H1 (cell line): ENCODE measurements around the gene MAD2L1. TPM values are rescaled to one million over a fixed set of nuclear protein-coding genes. Genes with fewer than 3 reads are reported as not detected.

Experiments
- CTCF ChIA-PET: fragments of 300-600 bp; sonication (Branson Sonifier 250); formaldehyde crosslinking; loops from one replicate; lab custom pipeline; 2021; ENCODE audit not compliant: partially characterized antibody; lab: Charles Lee
- POLR2A ChIA-PET: fragments of 300-600 bp; sonication (Branson Sonifier 250); formaldehyde crosslinking; loops from one replicate; lab custom pipeline; 2021; ENCODE audit warnings: inconsistent platforms; ENCODE audit not compliant: partially characterized antibody; lab: Charles Lee
- DNase-seq, 2 experiments: peaks; one replicate each; pipeline versions ENCODE4 v3.0.0 to v3.0.0-alpha.2; 2010 to 2022; ENCODE audit warnings: low spot score in 2 of 2, low read depth in 1 of 2, mixed read lengths in 1 of 2
- FAIRE-seq: peaks from 2 replicates; lab custom pipeline; 2011; peaks lifted over from hg19 to GRCh38; lab: Jason Lieb, UNC
- H2AFZ ChIP-seq: 2 replicates; pipeline ENCODE4 v1.8.1; 2012; ENCODE audit warnings: low read length, inconsistent platforms
- H2AK5ac ChIP-seq: 2 replicates; pipeline ENCODE4 v1.6.1; 2013; ENCODE audit warnings: low read depth, low read length
- H2BK120ac ChIP-seq: replicated peaks from 2 replicates; pipeline ENCODE3; 2013; ENCODE audit warnings: low read depth, low read length, inconsistent platforms
- H2BK12ac ChIP-seq: 2 replicates; pipeline ENCODE4 v1.6.1; 2013; ENCODE audit warnings: low read depth, low read length
- H2BK15ac ChIP-seq: 2 replicates; pipeline ENCODE4 v1.6.1; 2013; ENCODE audit warnings: low read length
- H2BK20ac ChIP-seq: 2 replicates; pipeline ENCODE4 v1.6.1; 2013; ENCODE audit warnings: low read length
- H2BK5ac ChIP-seq: 2 replicates; pipeline ENCODE4 v1.6.1; 2013; ENCODE audit warnings: low read depth, low read length
- H3K14ac ChIP-seq: 2 replicates; pipeline ENCODE4 v1.6.1; 2013; ENCODE audit warnings: inconsistent platforms; ENCODE audit not compliant: insufficient read length
- H3K18ac ChIP-seq: 2 replicates; pipeline ENCODE4 v1.6.1; 2013; ENCODE audit warnings: low read length; ENCODE audit errors: extremely low read depth
- H3K23ac ChIP-seq: 2 replicates; pipeline ENCODE4 v1.6.1; 2013; ENCODE audit warnings: inconsistent platforms; ENCODE audit not compliant: insufficient read length
- H3K23me2 ChIP-seq: 2 replicates; pipeline ENCODE4 v1.6.1; 2013; ENCODE audit warnings: low read depth, low read length
- H3K27ac ChIP-seq: 2 replicates; pipeline ENCODE4 v1.6.1; 2011; ENCODE audit warnings: low read depth, low read length, inconsistent platforms
- H3K27me3 ChIP-seq, 4 experiments: replicated peaks in 1 of 4; 1 replicate in 1 of 4; 2 replicates in 3 of 4; pipeline versions ENCODE4 v1.6.1 to v1.8.1; 2011 to 2013; ENCODE audit warnings: low read length in 3 of 4, mild to moderate bottlenecking in 3 of 4, inconsistent platforms in 2 of 4, mixed read lengths in 2 of 4, moderate library complexity in 1 of 4; ENCODE audit not compliant: control insufficient read depth in 3 of 4, insufficient read depth in 3 of 4; ENCODE audit errors: extremely low read depth in 1 of 4
- H3K36me3 ChIP-seq, 4 experiments: 2 replicates each; pipeline versions ENCODE4 v1.6.1 to v1.8.1; 2011 to 2013; ENCODE audit warnings: mild to moderate bottlenecking in 4 of 4, low read length in 3 of 4, moderate library complexity in 2 of 4, control low read depth in 1 of 4, inconsistent platforms in 1 of 4; ENCODE audit not compliant: insufficient read depth in 4 of 4, control insufficient read depth in 2 of 4
- H3K4ac ChIP-seq: replicated peaks from 2 replicates; pipeline ENCODE3; 2013; ENCODE audit warnings: low read length, low read depth, mixed read lengths, inconsistent platforms; ENCODE audit not compliant: insufficient read length
- H3K4me1 ChIP-seq, 4 experiments: replicated peaks in 1 of 4; 1 replicate in 1 of 4; 2 replicates in 3 of 4; pipeline versions ENCODE4 v1.6.1 to v1.8.1; 2011 to 2013; ENCODE audit warnings: low read length in 3 of 4, inconsistent platforms in 2 of 4, mixed read lengths in 1 of 4; ENCODE audit not compliant: insufficient read depth in 4 of 4, control insufficient read depth in 3 of 4
- H3K4me2 ChIP-seq, 2 experiments: 2 replicates each; pipeline versions ENCODE4 v1.6.1 to v1.8.1; 2011 to 2013; ENCODE audit warnings: low read depth in 2 of 2, low read length in 2 of 2, control low read depth in 1 of 2, inconsistent platforms in 1 of 2, mild to moderate bottlenecking in 1 of 2; ENCODE audit not compliant: insufficient read depth in 1 of 2
- H3K4me3 ChIP-seq, 4 experiments: fragments of 200-600, 300-600 bp in 1 of 4; sonication (generic), shearing (Covaris generic), sonication (Bioruptor Twin) in 1 of 4; 2 replicates each; pipeline versions ENCODE4 v1.5.1 to v1.8.1; 2011 to 2016; ENCODE audit warnings: low read length in 4 of 4, low read depth in 3 of 4, control low read depth in 2 of 4, inconsistent platforms in 2 of 4, mild to moderate bottlenecking in 2 of 4, mixed read lengths in 1 of 4, moderate library complexity in 1 of 4; ENCODE audit not compliant: insufficient read depth in 2 of 4; ENCODE audit errors: extremely low read depth in 1 of 4
- H3K56ac ChIP-seq: replicated peaks from 2 replicates; pipeline ENCODE3; 2013; ENCODE audit warnings: low read depth, mild to moderate bottlenecking, mixed read lengths, low read length, inconsistent platforms; ENCODE audit not compliant: insufficient read length
- H3K79me1 ChIP-seq: 2 replicates; pipeline ENCODE4 v1.6.1; 2013; ENCODE audit warnings: low read depth, low read length, control low read depth
- H3K79me2 ChIP-seq, 2 experiments: 2 replicates each; pipeline versions ENCODE4 v1.6.1 to v1.8.1; 2012 to 2013; ENCODE audit warnings: low read length in 2 of 2, mild to moderate bottlenecking in 2 of 2, inconsistent platforms in 1 of 2; ENCODE audit not compliant: insufficient read depth in 2 of 2, control insufficient read depth in 1 of 2
- H3K9ac ChIP-seq, 4 experiments: replicated peaks in 1 of 4; 1 replicate in 1 of 4; 2 replicates in 3 of 4; pipeline versions ENCODE4 v1.6.1 to v1.8.1; 2011 to 2013; ENCODE audit warnings: low read depth in 3 of 4, low read length in 3 of 4, control low read depth in 2 of 4, mild to moderate bottlenecking in 2 of 4, moderate library complexity in 2 of 4, inconsistent platforms in 1 of 4; ENCODE audit errors: extremely low read depth in 1 of 4
- H3K9me3 ChIP-seq, 2 experiments: 2 replicates each; pipeline versions ENCODE4 v1.6.1 to v1.8.1; 2012 to 2013; ENCODE audit warnings: mild to moderate bottlenecking in 2 of 2, moderate library complexity in 2 of 2, control low read depth in 1 of 2, inconsistent platforms in 1 of 2, low read depth in 1 of 2, low read length in 1 of 2, mixed read lengths in 1 of 2; ENCODE audit not compliant: insufficient read depth in 2 of 2
- H4K20me1 ChIP-seq, 2 experiments: replicated peaks in 1 of 2; 2 replicates each; pipeline versions ENCODE3 to v1.8.1; 2011 to 2013; ENCODE audit warnings: inconsistent platforms in 2 of 2, low read length in 2 of 2, mild to moderate bottlenecking in 1 of 2; ENCODE audit not compliant: insufficient read depth in 2 of 2, control insufficient read depth in 1 of 2
- H4K5ac ChIP-seq: 2 replicates; pipeline ENCODE4 v1.6.1; 2013; ENCODE audit warnings: low read length, low read depth, mixed read lengths, inconsistent platforms; ENCODE audit not compliant: insufficient read length
- H4K8ac ChIP-seq: 2 replicates; pipeline ENCODE4 v1.8.0; 2013; ENCODE audit warnings: mild to moderate bottlenecking, moderate library complexity, low read length, inconsistent platforms; ENCODE audit not compliant: insufficient read depth; ENCODE audit errors: extremely low read depth
- H4K91ac ChIP-seq: replicated peaks from 2 replicates; pipeline ENCODE3; 2013; ENCODE audit warnings: low read length, mixed read lengths, inconsistent platforms; ENCODE audit not compliant: insufficient read length
- BRCA1 ChIP-seq: IDR thresholded peaks from 2 replicates; pipeline ENCODE4 v1.6.1; 2012; ENCODE audit warnings: low read depth, low read length, improper control_type of control experiment
- CHD1 ChIP-seq: IDR thresholded peaks from 2 replicates; pipeline ENCODE4 v1.6.1; 2012; ENCODE audit warnings: low read depth, low read length, improper control_type of control experiment
- GABPA ChIP-seq: IDR thresholded peaks from 2 replicates; pipeline ENCODE4 v1.6.1; 2011; ENCODE audit warnings: mild to moderate bottlenecking, low read length, moderate library complexity, borderline replicate concordance; ENCODE audit not compliant: insufficient read depth
- JUN ChIP-seq: IDR thresholded peaks from 2 replicates; pipeline ENCODE4 v1.6.1; 2011; ENCODE audit warnings: low read depth, mild to moderate bottlenecking, improper control_type of control experiment, low read length
- POU5F1 ChIP-seq: IDR thresholded peaks from 2 replicates; pipeline ENCODE4 v1.6.1; 2011; ENCODE audit warnings: low read depth, mild to moderate bottlenecking, low read length, moderate library complexity
- RBBP5 ChIP-seq: IDR thresholded peaks from 2 replicates; pipeline ENCODE4 v1.7.1; 2012; ENCODE audit warnings: low read depth, mild to moderate bottlenecking, inconsistent platforms, low read length, moderate library complexity, borderline replicate concordance
- RNF2 ChIP-seq: fragments of 200-900, 300-1000 bp; sonication (generic); IDR thresholded peaks from 2 replicates; pipeline ENCODE4 v1.7.1; 2016; ENCODE audit warnings: borderline replicate concordance, low read depth, mild to moderate bottlenecking, antibody characterized with exemption, low read length; ENCODE audit not compliant: poor library complexity, severe bottlenecking; ENCODE audit errors: missing control alignments
- SAP30 ChIP-seq: fragments of 300-600 bp; sonication (generic); IDR thresholded peaks from 2 replicates; pipeline ENCODE4 v1.7.1; 2012; ENCODE audit warnings: low read length, moderate library complexity, mild to moderate bottlenecking, inconsistent platforms; ENCODE audit not compliant: insufficient read depth, insufficient replicate concordance
- SP1 ChIP-seq: IDR thresholded peaks from 2 replicates; pipeline ENCODE4 v1.6.1; 2011; ENCODE audit warnings: low read depth, low read length
- SRF ChIP-seq: IDR thresholded peaks from 2 replicates; pipeline ENCODE4 v1.6.1; 2011; ENCODE audit warnings: mild to moderate bottlenecking, low read depth, low read length, moderate library complexity
- TCF12 ChIP-seq: IDR thresholded peaks from 2 replicates; pipeline ENCODE4 v1.6.1; 2011; ENCODE audit warnings: low read depth, mild to moderate bottlenecking, low read length
- YY1 ChIP-seq: IDR thresholded peaks from 2 replicates; pipeline ENCODE4 v1.6.1; 2011; ENCODE audit warnings: low read depth, mild to moderate bottlenecking, low read length
- ZNF274 ChIP-seq: IDR thresholded peaks from 2 replicates; pipeline ENCODE4 v1.7.0; 2012; ENCODE audit warnings: low read length, borderline replicate concordance; ENCODE audit errors: extremely low read depth
- WGBS, 2 experiments: shearing (Covaris generic) in 1 of 2; methylation state at CpG; one replicate each; pipeline versions ENCODE4 v1.1.6 to v1.1.7; 2013 to 2015; ENCODE audit warnings: low lambda C conversion rate in 2 of 2, mixed read lengths in 2 of 2, inconsistent platforms in 1 of 2, low coverage in 1 of 2, missing lambda C conversion rate in 1 of 2; ENCODE audit not compliant: insufficient replicate concordance in 2 of 2, insufficient coverage in 1 of 2, insufficient read length in 1 of 2; ENCODE audit errors: extremely low coverage in 1 of 2, missing lambda C conversion rate in 1 of 2; 5-methylcytosine and 5-hydroxymethylcytosine counted together
- polyA plus RNA-seq, 7 experiments: library from polyadenylated mRNA; depleted of rRNA in 3 of 7; stranded (reverse) in 5 of 7; unstranded in 2 of 7; fragments of >200 nt in 5 of 7; fragments of 200-250 nt in 2 of 7; gene quantifications; 1 replicate in 5 of 7; 2 replicates in 1 of 7; 4 replicates in 1 of 7; pipeline versions ENCODE4 v1.2.1 to v1.2.3, GENCODE V29; 2011 to 2013; ENCODE audit warnings: missing spikeins in 2 of 7, mixed read lengths in 2 of 7
- total RNA-seq: library from RNA; stranded (reverse); fragmentation: NEBNext Ultra II Directional; extraction: Animal tissue kit (Norgen Biotek cat#: 25700); gene quantifications from 2 replicates; pipeline ENCODE4 v1.2.1, GENCODE V29; 2021

MAD2L1 gene
- total and polyA plus RNA-seq, 2 of the 8 experiments (the other 6 are each of a cell fraction or from before 2014, with no cell fraction given) = 51.1 to 88.1 TPM

DNA sequence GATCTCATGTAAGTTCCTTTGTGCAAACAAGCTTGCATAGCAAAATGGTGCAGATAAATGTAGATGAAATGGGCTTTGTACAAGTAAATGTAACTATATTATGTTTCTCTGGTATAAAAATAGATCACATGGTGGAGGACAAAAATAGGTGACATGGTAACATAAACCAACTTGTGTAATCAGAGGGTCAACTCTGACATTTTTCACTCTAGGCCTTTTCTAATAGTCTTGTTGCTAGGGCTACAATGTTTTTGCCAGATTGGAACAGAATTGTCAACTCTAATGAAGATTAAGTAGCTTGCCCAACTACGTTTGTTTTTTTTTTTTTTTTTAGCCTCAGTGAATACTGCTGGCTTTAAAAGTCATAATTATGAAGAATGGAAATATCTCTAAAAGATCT, 11.5 kb downstream of the MAD2L1 start:
- no peak overlapping the region for H4K91ac ChIP-seq
- no peak overlapping the region for H3K14ac ChIP-seq
- FAIRE-seq = no peak
- no peak overlapping the region for H3K4me3 ChIP-seq
- H3K9ac ChIP-seq = no peak overlapping the region
- no peak for DNase-seq
- H4K8ac ChIP-seq = no peak overlapping the region
- H2BK15ac ChIP-seq = no peak overlapping the region
- H2BK20ac ChIP-seq = no peak overlapping the region
- H2BK120ac ChIP-seq = no peak overlapping the region
- no peaks in the 10 kb centered on the region for H3K9me3 ChIP-seq
- CTCF ChIA-PET = interaction anchor here (1.4 to 2.7 kb wide), 3 partner anchors 11 to 496 kb away, joined by 4 to 8 read pairs (median 5); partner anchors contain the start of genes MAD2L1 and PDE5A
- H3K27ac ChIP-seq = no peak overlapping the region
- no peak overlapping the region for H3K56ac ChIP-seq
- H2BK12ac ChIP-seq = no peak overlapping the region
- 75% methylated on average over 1 of the region's 1 CpG; no CpG with 5 or more reads in 1 of the 2 experiments for WGBS, 2 experiments
- H2BK5ac ChIP-seq = no peak overlapping the region
- no peak for TF ChIP-seq RNF2
- no peak for TF ChIP-seq POU5F1
- TF ChIP-seq YY1 = no peak
- no peak for TF ChIP-seq SRF
- TF ChIP-seq ZNF274 = no peak
- no peak for TF ChIP-seq TCF12
- no peak for TF ChIP-seq JUN
- TF ChIP-seq RBBP5 = no peak
- no peak for TF ChIP-seq CHD1
- TF ChIP-seq SP1 = no peak
- TF ChIP-seq BRCA1 = no peak
- no peak for TF ChIP-seq GABPA
- no peak for TF ChIP-seq SAP30
- TF ChIP-seq, all 59 proteins: peak for 0
- POLR2A ChIA-PET = interaction anchor here (0.6 to 0.7 kb wide), 2 partner anchors 426 to 1103 kb away, joined by 3 read pairs; partner anchors contain the start of gene PDE5A
- Histone ChIP-seq H3K23ac (no peak overlapping the region), H3K27me3 (no peaks in the 10 kb centered on the region), H3K79me2 (no peaks in the 10 kb centered on the region), H3K4me1 (no peaks in the 10 kb centered on the region), H3K79me1 (no peaks in the 10 kb centered on the region), H3K18ac (no peak overlapping the region), H2AFZ (no peak overlapping the region), H4K20me1 (peaks cover 2 to 5% of the 10 kb centered on the region in 2 experiments), H3K4ac (no peak overlapping the region), H3K4me2 (no peak overlapping the region), H4K5ac (no peak overlapping the region), H3K36me3 (peaks cover 0 to 35% (median 20%) of the 10 kb centered on the region in 4 experiments; a peak in 6 of 8 replicates), H3K23me2 (no peaks in the 10 kb centered on the region), H2AK5ac (no peak overlapping the region)
